Activated CD4-positive, CD25-positive, alpha-beta regulatory T cell treated with anti-CD3 and anti-CD28 coated beads, Interleukin-2, amount 50 U/mL, for 24 hours (primary cell): Measurements from ENCODE around the gene IFT81.
"Not testable (repeated sequence)": the region's sequence is repeated elsewhere in the genome, so short reads cannot be mapped to it uniquely, and the experiment has no call there.

Experiments used
- ATAC-seq, 2 donors: fragments of 150-1000 bp; cut with Tn5 transposase; one replicate each; pipeline ENCODE4 v1.10.0; 2021; ENCODE audit warnings: mild to moderate bottlenecking in 1 of 2, moderate library complexity in 1 of 2

IFT81 gene

GRCh38 chr12:110248096-110248447 is 123.9 kb downstream of the IFT81 start:
- no peak for ATAC-seq

GRCh38 chr12:110249105-110249504 is 124.9 kb downstream of the IFT81 start:
- no peak for ATAC-seq

GRCh38 chr12:110249716-110250225 is 125.6 kb downstream of the IFT81 start:
- no peak for ATAC-seq

- ATAC-seq = no peak
Measured at GRCh38 chr12:110251381-110251780, 127.2 kb downstream of the IFT81 start.

GRCh38 chr12:110252716-110253115 is 128.6 kb downstream of the IFT81 start:
- ATAC-seq = no peak

GRCh38 chr12:110253176-110253575 is 129.0 kb downstream of the IFT81 start:
- no peak for ATAC-seq

- no peak for ATAC-seq
Measured at GRCh38 chr12:110254971-110255540, 130.9 kb downstream of the IFT81 start.

- ATAC-seq = not testable (repeated sequence)
Measured at GRCh38 chr12:110255890-110256456, 131.8 kb downstream of the IFT81 start.

GRCh38 chr12:110256780-110257431 is 132.7 kb downstream of the IFT81 start:
- no peak for ATAC-seq

- ATAC-seq = no peak
Measured at GRCh38 chr12:110258466-110258865, 134.3 kb downstream of the IFT81 start.

GRCh38 chr12:110262442-110263388 is 138.6 kb downstream of the IFT81 start:
- no peak for ATAC-seq

- no peak for ATAC-seq
Measured at GRCh38 chr12:110266381-110266960, 142.3 kb downstream of the IFT81 start.

GRCh38 chr12:110266980-110267620 is 142.9 kb downstream of the IFT81 start:
- no peak for ATAC-seq
